Skeletal muscle tissue (tissue), 4 donors: Measurements from ENCODE around the gene CNTD1. TPM values are rescaled to one million over a fixed set of nuclear protein-coding genes. Genes with fewer than 3 reads are reported as not detected.
A peak's percentile ranks its signal among the peaks of the same experiment; 100 is the strongest.

ENCODE experiments used
- H3K27ac ChIP-seq: one replicate; pipeline ENCODE4 v1.7.0; 2013; ENCODE audit warnings: mild to moderate bottlenecking, low read depth, low read length, inconsistent platforms
- H3K27me3 ChIP-seq, 3 donors: one replicate each; pipeline ENCODE4 v1.7.0; 2013; ENCODE audit warnings: low read length in 3 of 3; ENCODE audit not compliant: control insufficient read depth in 3 of 3, insufficient read depth in 3 of 3
- H3K36me3 ChIP-seq, 3 donors: one replicate each; pipeline ENCODE4 v1.7.0; 2013; ENCODE audit warnings: low read length in 3 of 3; ENCODE audit not compliant: control insufficient read depth in 3 of 3, insufficient read depth in 3 of 3
- H3K4me1 ChIP-seq, 3 donors: one replicate each; pipeline ENCODE4 v1.7.0; 2013; ENCODE audit warnings: low read length in 3 of 3, mild to moderate bottlenecking in 3 of 3; ENCODE audit not compliant: control insufficient read depth in 3 of 3, insufficient read depth in 3 of 3
- H3K4me3 ChIP-seq, 3 donors: one replicate each; pipeline ENCODE4 v1.7.0; 2013; ENCODE audit warnings: low read length in 3 of 3
- H3K9ac ChIP-seq, 3 donors: one replicate each; pipeline ENCODE4 v1.7.0; 2013; ENCODE audit warnings: low read length in 3 of 3, mild to moderate bottlenecking in 3 of 3, moderate library complexity in 2 of 3, low read depth in 1 of 3
- H3K9me3 ChIP-seq, 3 donors: one replicate each; pipeline ENCODE4 v1.7.0; 2013; ENCODE audit warnings: low read length in 3 of 3; ENCODE audit not compliant: control insufficient read depth in 3 of 3
- total RNA-seq: library from RNA; depleted of rRNA; stranded (reverse); fragments of >200 nt; gene quantifications from one replicate; pipeline ENCODE4 v1.2.3, GENCODE V29; 2014
- donor health status: Osteomylitis.

The CNTD1 gene
- total RNA-seq, 1 donor from 2014 or later, result 1.0 TPM

GRCh38 chr17:42779304-42779935 is 19.2 kb upstream of the CNTD1 start:
- Histone ChIP-seq H3K27me3 (peaks cover 37 to 47% (median 43%) of the 10 kb centered on the region in 3 donors), H3K9me3 (no peaks in the 10 kb centered on the region), H3K4me3 (no peak overlapping the region), H3K36me3 (peaks cover 30 to 35% (median 31%) of the 10 kb centered on the region in 3 donors), H3K9ac (no peak overlapping the region), H3K4me1 (peaks cover 7 to 13% (median 8%) of the 10 kb centered on the region in 3 donors), H3K27ac (no peak overlapping the region)

- peak within 1 kb of the TSS in 1 of 3 donors; percentile 38 for H3K9ac ChIP-seq
- H3K36me3 ChIP-seq, result peaks cover 30 to 33% (median 30%) of the 10 kb centered on the region in 3 donors
- no peak within 1 kb of the TSS for H3K27ac ChIP-seq
- H3K4me1 ChIP-seq, result peaks cover 10 to 13% (median 13%) of the 10 kb centered on the region in 3 donors
- no peaks in the 10 kb centered on the region for H3K9me3 ChIP-seq
- H3K4me3 ChIP-seq, result peak within 1 kb of the TSS in 2 of 3 donors; percentile 30 to 35
- H3K27me3 ChIP-seq, result peaks cover 45 to 54% (median 51%) of the 10 kb centered on the region in 3 donors
These were observed 18.5 kb upstream of the CNTD1 start, which contains the start of gene WNK4 for GRCh38 chr17:42779936-42780850. Gene WNK4, plus strand, starts transcription at chr17:42780610. Its CDS starts 89 bp downstream, at chr17:42780699.

GRCh38 chr17:42780851-42781638 is 17.6 kb upstream of the CNTD1 start:
- H3K4me3 ChIP-seq, result peak overlapping the region in 1 of 3 donors; percentile 35
- H3K36me3 ChIP-seq, result peaks cover 23 to 25% (median 23%) of the 10 kb centered on the region in 3 donors
- no peak overlapping the region for H3K9ac ChIP-seq
- H3K27me3 ChIP-seq, result peaks cover 54 to 63% (median 58%) of the 10 kb centered on the region in 3 donors
- peaks cover 7 to 14% (median 13%) of the 10 kb centered on the region in 3 donors for H3K4me1 ChIP-seq
- H3K9me3 ChIP-seq, result no peaks in the 10 kb centered on the region
- H3K27ac ChIP-seq, result no peak overlapping the region

- Histone ChIP-seq H3K4me3 (no peak overlapping the region), H3K9ac (no peak overlapping the region), H3K27ac (no peak overlapping the region), H3K36me3 (peaks cover 20 to 23% (median 21%) of the 10 kb centered on the region in 3 donors), H3K4me1 (peaks cover 7 to 14% (median 13%) of the 10 kb centered on the region in 3 donors), H3K9me3 (no peaks in the 10 kb centered on the region), H3K27me3 (peaks cover 60 to 69% (median 65%) of the 10 kb centered on the region in 3 donors)
These were observed 17.0 kb upstream of the CNTD1 start for GRCh38 chr17:42781639-42782165.

GRCh38 chr17:42782166-42783061 is 16.2 kb upstream of the CNTD1 start:
- Histone ChIP-seq H3K9ac (no peak overlapping the region), H3K4me1 (peaks cover 7 to 14% (median 13%) of the 10 kb centered on the region in 3 donors), H3K36me3 (peaks cover 20% of the 10 kb centered on the region in 3 donors), H3K4me3 (no peak overlapping the region), H3K27ac (no peak overlapping the region), H3K9me3 (no peaks in the 10 kb centered on the region), H3K27me3 (peaks cover 67 to 75% (median 72%) of the 10 kb centered on the region in 3 donors)

- no peak overlapping the region for H3K9ac ChIP-seq
- no peak overlapping the region for H3K27ac ChIP-seq
- H3K4me3 ChIP-seq, result no peak overlapping the region
- H3K36me3 ChIP-seq, result peaks cover 12 to 15% (median 14%) of the 10 kb centered on the region in 3 donors
- H3K9me3 ChIP-seq, result no peaks in the 10 kb centered on the region
- peaks cover 75 to 83% (median 79%) of the 10 kb centered on the region in 3 donors for H3K27me3 ChIP-seq
- H3K4me1 ChIP-seq, result peaks cover 7 to 14% (median 13%) of the 10 kb centered on the region in 3 donors
These were observed 15.4 kb upstream of the CNTD1 start for GRCh38 chr17:42783062-42783790.

GRCh38 chr17:42783791-42784138 is 14.9 kb upstream of the CNTD1 start:
- peaks cover 77 to 89% (median 83%) of the 10 kb centered on the region in 3 donors for H3K27me3 ChIP-seq
- H3K9ac ChIP-seq, result no peak overlapping the region
- peaks cover 7 to 14% (median 13%) of the 10 kb centered on the region in 3 donors for H3K4me1 ChIP-seq
- peaks cover 7 to 10% (median 9%) of the 10 kb centered on the region in 3 donors for H3K36me3 ChIP-seq
- H3K9me3 ChIP-seq, result no peaks in the 10 kb centered on the region
- H3K4me3 ChIP-seq, result no peak overlapping the region
- no peak overlapping the region for H3K27ac ChIP-seq

GRCh38 chr17:42784409-42784808 is 14.3 kb upstream of the CNTD1 start:
- peak overlapping the region in 1 of 3 donors; percentile 35 for H3K4me3 ChIP-seq
- H3K9me3 ChIP-seq, result no peaks in the 10 kb centered on the region
- peaks cover under 1 to 4% (median 3%) of the 10 kb centered on the region in 3 donors for H3K36me3 ChIP-seq
- no peak overlapping the region for H3K27ac ChIP-seq
- no peak overlapping the region for H3K9ac ChIP-seq
- peaks cover 7 to 14% (median 13%) of the 10 kb centered on the region in 3 donors for H3K4me1 ChIP-seq
- peaks cover 77 to 90% (median 83%) of the 10 kb centered on the region in 3 donors for H3K27me3 ChIP-seq
